Transverse colon (tissue), 4 donors: ENCODE data around the gene CD37.

Source experiments
- CTCF ChIP-seq, 5 experiments: fragments of 200-600 bp in 3 of 5; fragments of 450-650 bp in 2 of 5; sonication (generic) in 3 of 5; IDR thresholded peaks; 1 replicate in 2 of 5; 2 replicates in 3 of 5; pipeline ENCODE4 v1.5.1; 2016 to 2017; ENCODE audit warnings: antibody characterized with exemption in 5 of 5, inconsistent platforms in 3 of 5, mild to moderate bottlenecking in 2 of 5, moderate library complexity in 1 of 5
- EP300 ChIP-seq: sonication (generic); formaldehyde crosslinking; IDR thresholded peaks from one replicate; pipeline ENCODE4 v1.6.1; 2017; ENCODE audit warnings: antibody characterized with exemption, low read depth
- POLR2A ChIP-seq: fragments of 450-650 bp; IDR thresholded peaks from one replicate; pipeline ENCODE4 v1.6.1; 2016; ENCODE audit warnings: antibody characterized with exemption, mild to moderate bottlenecking, moderate library complexity
- POLR2AphosphoS5 ChIP-seq, 3 donors: sonication (generic); formaldehyde crosslinking; IDR thresholded peaks; one replicate each; pipeline ENCODE4 v1.6.1; 2016; ENCODE audit warnings: antibody characterized with exemption in 3 of 3

- TF ChIP-seq CTCF (IDR thresholded peaks at IDR 0.05) (no peak), POLR2A (no peak), POLR2AphosphoS5 (IDR thresholded peaks at IDR 0.05) (no peak), EP300 (no peak)
These were observed 30.9 kb downstream of the CD37 start for GRCh38 chr19:49366110-49366509.
